ENCODE data around the gene CES4A. TPM values are rescaled to one million over a fixed set of nuclear protein-coding genes. Genes with fewer than 3 reads are reported as not detected.

Gene CES4A
- total and polyA plus RNA-seq, 2 of the 13 experiments (the other 11 are each of a cell fraction or from before 2014, with no cell fraction given), result 0.09 to 0.17 TPM

DNA sequence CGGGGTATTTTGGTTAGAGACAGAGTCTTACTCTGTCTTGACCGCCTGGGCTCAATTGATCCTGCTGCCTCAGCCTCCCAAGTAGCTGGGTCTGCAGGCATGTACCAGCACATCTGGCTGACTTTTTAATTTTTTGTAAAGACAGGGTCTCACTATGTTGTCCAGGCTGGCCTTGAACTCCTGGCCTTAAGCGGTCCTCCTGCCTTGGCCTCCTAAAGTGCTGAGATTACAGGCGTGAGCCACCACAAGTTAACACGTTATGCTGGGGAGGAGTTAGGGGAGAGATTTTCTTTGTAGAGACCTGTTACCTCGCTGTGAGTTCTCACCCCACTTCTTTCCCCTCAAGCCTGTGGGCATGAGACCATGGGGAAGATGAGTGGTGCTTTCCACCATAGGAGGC lies 1.8 kb upstream of the CES4A start (continued):
- TF ChIP-seq TSC22D2 (CRISPR knock-in tag; IDR thresholded peaks at IDR 0.05; ENCODE audit: borderline replicate concordance) (no peak), ZNF556 (CRISPR knock-in tag; IDR thresholded peaks at IDR 0.05; ENCODE audit: borderline replicate concordance) (no peak), ZNF121 (CRISPR knock-in tag; IDR thresholded peaks at IDR 0.05) (peak; percentile 84)

DNA sequence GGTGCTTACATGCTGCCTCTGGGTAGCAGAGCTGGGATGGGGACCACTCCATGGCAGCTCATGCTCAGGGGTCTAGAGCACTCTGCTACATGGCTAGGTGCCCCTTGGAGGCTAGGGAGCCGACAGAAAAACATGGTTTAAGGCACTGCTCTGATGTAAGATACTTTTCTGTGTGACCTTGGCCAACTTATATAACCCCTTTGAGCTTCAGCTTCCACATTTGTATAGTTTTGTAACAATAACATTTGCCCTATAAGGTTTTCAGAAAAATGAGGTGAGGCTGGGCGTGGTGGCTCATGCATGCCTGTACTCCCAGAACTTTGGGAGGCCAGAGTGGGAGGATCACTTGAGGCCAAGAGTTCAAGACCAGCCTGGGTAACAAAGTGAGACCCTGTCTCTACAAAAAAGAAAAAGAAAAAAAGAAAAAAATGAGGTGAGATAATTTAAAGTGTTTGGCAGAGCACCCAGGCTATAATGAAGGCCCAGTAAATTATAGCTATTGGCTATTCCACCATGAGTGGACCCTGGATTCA lies 3.2 kb downstream of the CES4A start:
- no peak overlapping the region for H3K27ac ChIP-seq (ENCODE audit: extremely low read length, insufficient read depth, low read length)
- no peak for ATAC-seq
- H3K4me3 ChIP-seq (replicated peaks in 1 of 3; ENCODE audit: insufficient read depth in 1 of 3, low read depth in 2 of 3, low read length in 3 of 3), result peak overlapping the region in 1 of 3 experiments; percentile 20; a peak in 1 of 6 replicates
- H3K79me2 ChIP-seq (ENCODE audit: insufficient read depth, low read length), result no peaks in the 10 kb centered on the region
- no peaks in the 10 kb centered on the region for H3K36me3 ChIP-seq (replicated peaks in 1 of 2; ENCODE audit: control insufficient read depth in 1 of 2, insufficient read depth in 2 of 2, low read length in 2 of 2)
- BruUV-seq (replicated peaks), result no TSS peak
- H3K9me3 ChIP-seq (ENCODE audit: low read length), result no peaks in the 10 kb centered on the region
- intact Hi-C loops (cut with micrococcal nuclease; ENCODE audit: unreplicated experiment) (no loop called here), in situ Hi-C loops (cut with HindIII; ENCODE audit: extremely low pct_ligation_motif_present, low pct_unique_long_range_greater_than_20kb) (no loop called here)
- ChIA-PET CTCF (ENCODE audit: low intra/inter-chr PET ratio, low total read pairs) (no interaction called here), POLR2A (no interaction called here)
- no peaks in the 10 kb centered on the region for H4K20me1 ChIP-seq (ENCODE audit: insufficient read depth, low read length)
- peaks cover 50% of the 10 kb centered on the region for H3K4me1 ChIP-seq (ENCODE audit: insufficient read depth, low read length)
- H2AFZ ChIP-seq (ENCODE audit: low read length), result no peak overlapping the region
- FAIRE-seq, result no peak
- H3K4me2 ChIP-seq (ENCODE audit: low read depth, low read length), result peak overlapping the region; percentile 30
- DNase-seq (ENCODE audit: low spot score), result no peak
- peaks cover 0 to 3% of the 10 kb centered on the region in 2 experiments; a peak in 1 of 5 replicates for H3K27me3 ChIP-seq (ENCODE audit: control insufficient read depth in 1 of 2, insufficient read depth in 2 of 2, low read length in 2 of 2)
- WGBS (ENCODE audit: low lambda C conversion rate), result 8% methylated on average over 2 of the region's 2 CpGs
- H3K9ac ChIP-seq (ENCODE audit: insufficient read depth, low read depth, low read length), result no peak overlapping the region
- TF ChIP-seq KLF13 (CRISPR knock-in tag; IDR thresholded peaks at IDR 0.05) (no peak), ZSCAN22 (CRISPR knock-in tag; IDR thresholded peaks at IDR 0.05) (no peak), EHMT2 (IDR thresholded peaks at IDR 0.05; ENCODE audit: borderline replicate concordance, low read depth, low read length) (no peak), NR2F1 (CRISPR knock-in tag; IDR thresholded peaks at IDR 0.05) (peak in 1 of 2 experiments; percentile 34; a peak in 1 of 4 replicates), ZNF256 (CRISPR knock-in tag; conservative IDR thresholded peaks at IDR 0.05) (no peak), TOE1 (CRISPR knock-in tag; IDR thresholded peaks at IDR 0.05) (no peak), PAF1 (CRISPR knock-in tag; IDR thresholded peaks at IDR 0.05) (no peak), PHB2 (IDR thresholded peaks at IDR 0.05; ENCODE audit: partially characterized antibody) (no peak), CREB1 (IDR thresholded peaks at IDR 0.05) (no peak), CREB1 (CRISPR knock-in tag; IDR thresholded peaks at IDR 0.05) (no peak), ZNF75D (CRISPR knock-in tag; IDR thresholded peaks at IDR 0.05; ENCODE audit: borderline replicate concordance) (no peak), MTF1 (CRISPR knock-in tag; IDR thresholded peaks at IDR 0.05) (no peak), HNF4G (IDR thresholded peaks at IDR 0.05; ENCODE audit: borderline replicate concordance, low read depth, low read length) (no peak), HNF4G (CRISPR knock-in tag; IDR thresholded peaks at IDR 0.05; ENCODE audit: borderline replicate concordance, low read depth) (0 out of 2 replicates have a peak, but pooled peaks have one; percentile 23), KMT2B (CRISPR knock-in tag; IDR thresholded peaks at IDR 0.05) (no peak), GATAD2A (CRISPR knock-in tag; IDR thresholded peaks at IDR 0.05) (peak; percentile 38; the same call in 1 of the 2 replicates), FOXC1 (CRISPR knock-in tag; IDR thresholded peaks at IDR 0.05; ENCODE audit: borderline replicate concordance) (no peak), SOX5 (CRISPR knock-in tag; IDR thresholded peaks at IDR 0.05; ENCODE audit: borderline replicate concordance) (peak; percentile 47; the same call in 1 of the 2 replicates), SUZ12 (IDR thresholded peaks at IDR 0.05; ENCODE audit: low read depth, low read length) (no peak), ONECUT2 (CRISPR knock-in tag; IDR thresholded peaks at IDR 0.05) (no peak), HMG20A (CRISPR knock-in tag; IDR thresholded peaks at IDR 0.05; ENCODE audit: borderline replicate concordance) (peak; percentile 59; the same call in 1 of the 2 replicates)
- TF ChIP-seq, protein P1, sequence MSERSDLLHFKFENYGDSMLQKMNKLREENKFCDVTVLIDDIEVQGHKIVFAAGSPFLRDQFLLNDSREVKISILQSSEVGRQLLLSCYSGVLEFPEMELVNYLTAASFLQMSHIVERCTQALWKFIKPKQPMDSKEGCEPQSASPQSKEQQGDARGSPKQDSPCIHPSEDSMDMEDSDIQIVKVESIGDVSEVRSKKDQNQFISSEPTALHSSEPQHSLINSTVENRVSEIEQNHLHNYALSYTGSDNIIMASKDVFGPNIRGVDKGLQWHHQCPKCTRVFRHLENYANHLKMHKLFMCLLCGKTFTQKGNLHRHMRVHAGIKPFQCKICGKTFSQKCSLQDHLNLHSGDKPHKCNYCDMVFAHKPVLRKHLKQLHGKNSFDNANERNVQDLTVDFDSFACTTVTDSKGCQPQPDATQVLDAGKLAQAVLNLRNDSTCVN (CRISPR knock-in tag; IDR thresholded peaks at IDR 0.05; ENCODE audit: borderline replicate concordance), result 0 out of 2 replicates have a peak, but pooled peaks have one; percentile 16
- TF ChIP-seq, protein P2, sequence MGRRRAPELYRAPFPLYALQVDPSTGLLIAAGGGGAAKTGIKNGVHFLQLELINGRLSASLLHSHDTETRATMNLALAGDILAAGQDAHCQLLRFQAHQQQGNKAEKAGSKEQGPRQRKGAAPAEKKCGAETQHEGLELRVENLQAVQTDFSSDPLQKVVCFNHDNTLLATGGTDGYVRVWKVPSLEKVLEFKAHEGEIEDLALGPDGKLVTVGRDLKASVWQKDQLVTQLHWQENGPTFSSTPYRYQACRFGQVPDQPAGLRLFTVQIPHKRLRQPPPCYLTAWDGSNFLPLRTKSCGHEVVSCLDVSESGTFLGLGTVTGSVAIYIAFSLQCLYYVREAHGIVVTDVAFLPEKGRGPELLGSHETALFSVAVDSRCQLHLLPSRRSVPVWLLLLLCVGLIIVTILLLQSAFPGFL (CRISPR knock-in tag; IDR thresholded peaks at IDR 0.05), result no peak
